ENCODE data around the gene OR2V1. TPM values are rescaled to one million over a fixed set of nuclear protein-coding genes. Genes with fewer than 3 reads are reported as not detected.

The OR2V1 gene
- polyA plus RNA-seq, 1 donor (not counting 4 experiments of a cell fraction or from before 2014, with no cell fraction given), result not detected

DNA sequence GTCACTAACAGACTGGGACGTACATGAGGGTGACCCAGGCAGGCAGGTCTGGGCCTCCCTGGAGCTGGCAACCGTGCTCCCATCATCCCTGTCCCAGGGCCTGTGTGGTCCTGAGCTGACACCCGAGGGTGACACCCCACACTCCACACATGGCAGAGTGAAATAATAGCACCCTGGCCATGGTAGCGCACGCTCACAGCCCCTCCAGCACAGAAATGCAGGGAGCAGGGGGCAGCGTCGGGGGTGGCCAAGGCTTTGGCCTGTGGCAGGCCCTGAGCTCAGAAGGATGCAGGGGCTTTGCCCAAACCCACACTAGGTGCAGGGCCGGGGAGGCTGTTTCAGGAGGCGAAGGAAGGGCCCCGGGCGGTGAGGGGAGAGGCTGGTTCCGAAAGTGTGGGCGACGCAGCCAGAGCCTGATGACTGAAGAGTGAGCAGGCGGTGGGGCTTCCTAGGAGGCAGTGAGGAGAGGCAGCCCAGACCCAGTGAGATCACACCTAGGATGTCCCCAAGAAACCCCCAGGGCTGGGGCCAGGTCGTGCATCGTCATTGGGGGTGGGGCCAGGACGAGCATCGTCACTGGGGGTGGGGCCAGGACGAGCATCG lies 29.3 kb upstream of the OR2V1 start:
- dilution Hi-C loops (cut with MboI; ENCODE audit: extremely low pct_ligation_motif_present, low sequenced_read_pairs), result no loop called here
- H3K9ac ChIP-seq (ENCODE audit: control insufficient read depth, extremely low read depth, insufficient read depth, low read length), result peak overlapping the region; percentile 58
- H3K9me1 ChIP-seq (ENCODE audit: control insufficient read depth, extremely low read depth, insufficient read depth, low read length), result no peaks in the 10 kb centered on the region
- DNase-seq (ENCODE audit: low read depth, low spot score), result no peak
- peak overlapping the region; percentile 66 for H3K27ac ChIP-seq (ENCODE audit: control insufficient read depth, insufficient read depth, low read length)
- H3K9me3 ChIP-seq (ENCODE audit: control insufficient read depth, low read depth, low read length), result no peaks in the 10 kb centered on the region
- no peaks in the 10 kb centered on the region for H3K36me3 ChIP-seq (ENCODE audit: control insufficient read depth in 2 of 2, extremely low read depth in 1 of 2, insufficient read depth in 2 of 2, low read length in 2 of 2)
- peak overlapping the region; percentile 16 to 46 (median 43) for H3K4me3 ChIP-seq (ENCODE audit: control insufficient read depth in 2 of 3, extremely low read depth in 1 of 3, insufficient read depth in 2 of 3, low read depth in 1 of 3, low read length in 3 of 3)
- H3K27me3 ChIP-seq (ENCODE audit: control insufficient read depth, extremely low read depth, insufficient read depth, low read length), result no peaks in the 10 kb centered on the region
- H3K4me1 ChIP-seq (ENCODE audit: control insufficient read depth, extremely low read depth, insufficient read depth, low read length), result peaks cover 12% of the 10 kb centered on the region
- FAIRE-seq, result no peak
- H3K4me2 ChIP-seq (ENCODE audit: control insufficient read depth, extremely low read depth, insufficient read depth, low read depth, low read length), result peak overlapping the region; percentile 62
- no peaks in the 10 kb centered on the region for H4K20me1 ChIP-seq (ENCODE audit: control insufficient read depth, extremely low read depth, insufficient read depth, low read length)
- H3K79me2 ChIP-seq (ENCODE audit: control insufficient read depth, insufficient read depth, low read length), result no peaks in the 10 kb centered on the region
- TF ChIP-seq EZH2 (IDR thresholded peaks at IDR 0.05; ENCODE audit: low read length), result no peak
- TF ChIP-seq CTCF (optimal IDR thresholded peaks at IDR 0.05 in 1 of 3, IDR thresholded peaks at IDR 0.05 in 1 of 3, conservative IDR thresholded peaks at IDR 0.05 in 1 of 3; ENCODE audit: extremely low read depth in 1 of 3, insufficient read depth in 2 of 3, low read length in 3 of 3), result no peak
- H2AFZ ChIP-seq (ENCODE audit: control insufficient read depth, low read length), result peak overlapping the region; percentile 81

DNA sequence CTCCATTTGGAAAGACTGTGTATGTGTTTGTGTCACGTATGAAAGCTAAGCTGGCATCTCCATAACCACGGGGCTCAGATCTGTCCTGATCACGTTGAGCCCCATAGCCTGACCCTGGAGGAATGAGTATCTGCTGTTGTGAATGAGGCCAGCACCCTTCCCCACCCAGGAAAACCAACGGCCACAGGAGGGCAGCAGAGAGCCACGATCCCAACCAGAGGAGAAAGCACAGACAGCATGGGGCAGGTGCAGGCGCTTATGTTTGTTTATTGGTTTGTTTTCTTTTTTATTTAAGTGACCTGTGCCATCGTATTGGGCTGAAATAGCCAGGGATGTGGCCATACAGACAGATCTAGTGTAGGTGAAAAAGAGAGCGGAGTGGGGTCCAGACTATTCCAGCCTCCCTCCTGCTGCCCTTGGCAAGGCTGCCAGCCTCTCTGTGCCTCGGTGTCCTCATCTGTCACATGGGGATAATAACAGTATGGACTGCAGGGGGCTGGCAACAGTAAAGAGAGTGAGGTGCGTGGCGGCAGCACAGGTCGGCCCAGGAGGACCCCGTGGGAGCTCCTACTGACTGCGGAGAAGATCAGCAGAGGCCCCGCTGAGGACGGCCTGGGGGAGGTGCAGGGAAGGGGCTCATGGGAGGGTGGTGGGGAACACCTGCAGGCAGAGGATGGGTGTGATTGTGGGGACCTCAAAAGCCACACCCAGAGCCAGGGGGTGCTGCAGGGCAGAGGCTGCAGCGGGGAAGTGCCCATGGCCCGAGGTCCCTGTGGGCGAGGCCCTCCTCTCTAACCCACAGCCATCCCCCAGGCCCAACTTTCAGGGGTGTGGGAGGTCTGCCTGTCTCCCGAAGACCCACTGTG lies 28.6 kb upstream of the OR2V1 start:
- Histone ChIP-seq H3K4me1 (ENCODE audit: control insufficient read depth, extremely low read depth, insufficient read depth, low read length) (peaks cover 12% of the 10 kb centered on the region), H3K36me3 (ENCODE audit: control insufficient read depth in 2 of 2, extremely low read depth in 1 of 2, insufficient read depth in 2 of 2, low read length in 2 of 2) (no peaks in the 10 kb centered on the region), H3K9me3 (ENCODE audit: control insufficient read depth, low read depth, low read length) (no peaks in the 10 kb centered on the region), H3K27me3 (ENCODE audit: control insufficient read depth, extremely low read depth, insufficient read depth, low read length) (no peaks in the 10 kb centered on the region), H2AFZ (ENCODE audit: control insufficient read depth, low read length) (no peak overlapping the region), H4K20me1 (ENCODE audit: control insufficient read depth, extremely low read depth, insufficient read depth, low read length) (no peaks in the 10 kb centered on the region), H3K27ac (ENCODE audit: control insufficient read depth, insufficient read depth, low read length) (peak overlapping the region; percentile 66), H3K79me2 (ENCODE audit: control insufficient read depth, insufficient read depth, low read length) (no peaks in the 10 kb centered on the region), H3K9ac (ENCODE audit: control insufficient read depth, extremely low read depth, insufficient read depth, low read length) (peak overlapping the region; percentile 58), H3K4me2 (ENCODE audit: control insufficient read depth, extremely low read depth, insufficient read depth, low read depth, low read length) (peak overlapping the region; percentile 62), H3K9me1 (ENCODE audit: control insufficient read depth, extremely low read depth, insufficient read depth, low read length) (no peaks in the 10 kb centered on the region), H3K4me3 (ENCODE audit: control insufficient read depth in 2 of 3, extremely low read depth in 1 of 3, insufficient read depth in 2 of 3, low read depth in 1 of 3, low read length in 3 of 3) (no peak overlapping the region)
- DNase-seq (ENCODE audit: low read depth, low spot score), result no peak
- peak; percentile 86 to 93 (median 91) for TF ChIP-seq CTCF (optimal IDR thresholded peaks at IDR 0.05 in 1 of 3, IDR thresholded peaks at IDR 0.05 in 1 of 3, conservative IDR thresholded peaks at IDR 0.05 in 1 of 3; ENCODE audit: extremely low read depth in 1 of 3, insufficient read depth in 2 of 3, low read length in 3 of 3)
- TF ChIP-seq EZH2 (IDR thresholded peaks at IDR 0.05; ENCODE audit: low read length), result no peak
- peak; percentile 76 for FAIRE-seq
- dilution Hi-C loops (cut with MboI; ENCODE audit: extremely low pct_ligation_motif_present, low sequenced_read_pairs), result no loop called here

Data from keratinocyte (primary cell).